Panc1 (cell line): Measurements from ENCODE around the gene MFAP4.

Experiments
- TCF7L2 ChIP-seq: IDR thresholded peaks from 2 replicates; pipeline ENCODE4 v1.6.1; 2011; ENCODE audit warnings: mild to moderate bottlenecking, low read depth, low read length, inconsistent platforms
- TF ChIP-seq, protein P1 (sequence below): fragments of 450-650 bp; IDR thresholded peaks from 2 replicates; pipeline ENCODE4 v1.5.1; 2017; ENCODE audit warnings: mild to moderate bottlenecking
- TF ChIP-seq, protein P2 (sequence below), 2 experiments: IDR thresholded peaks; 2 replicates each; pipeline ENCODE4 v1.6.1; 2011 to 2012; ENCODE audit warnings: low read depth in 2 of 2, control low read depth in 1 of 2, low read length in 1 of 2, mild to moderate bottlenecking in 1 of 2, moderate library complexity in 1 of 2; ENCODE audit not compliant: insufficient read depth in 1 of 2

DNA sequence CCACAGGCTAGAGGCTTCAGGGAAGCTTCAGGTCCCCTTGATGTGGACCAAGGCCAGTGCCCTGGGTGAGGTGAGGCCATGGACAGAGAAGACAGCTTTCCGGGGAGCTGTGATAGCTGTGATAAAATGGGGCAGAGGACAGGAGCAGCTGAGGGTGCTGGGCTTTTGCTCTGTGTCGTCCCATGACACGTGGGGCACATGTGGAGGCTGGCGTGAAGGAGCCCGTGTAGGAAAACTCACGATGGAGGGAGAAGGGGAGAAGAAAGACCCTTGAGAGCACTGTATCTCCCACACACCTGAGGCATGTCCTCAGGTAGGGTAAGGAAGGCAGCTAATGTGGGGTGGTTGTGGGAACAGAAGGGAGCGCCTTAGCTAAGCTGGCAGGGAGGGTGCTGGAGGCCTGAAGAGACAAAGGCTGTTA lies 45.8 kb downstream of the MFAP4 start:
- TF ChIP-seq, protein P1, sequence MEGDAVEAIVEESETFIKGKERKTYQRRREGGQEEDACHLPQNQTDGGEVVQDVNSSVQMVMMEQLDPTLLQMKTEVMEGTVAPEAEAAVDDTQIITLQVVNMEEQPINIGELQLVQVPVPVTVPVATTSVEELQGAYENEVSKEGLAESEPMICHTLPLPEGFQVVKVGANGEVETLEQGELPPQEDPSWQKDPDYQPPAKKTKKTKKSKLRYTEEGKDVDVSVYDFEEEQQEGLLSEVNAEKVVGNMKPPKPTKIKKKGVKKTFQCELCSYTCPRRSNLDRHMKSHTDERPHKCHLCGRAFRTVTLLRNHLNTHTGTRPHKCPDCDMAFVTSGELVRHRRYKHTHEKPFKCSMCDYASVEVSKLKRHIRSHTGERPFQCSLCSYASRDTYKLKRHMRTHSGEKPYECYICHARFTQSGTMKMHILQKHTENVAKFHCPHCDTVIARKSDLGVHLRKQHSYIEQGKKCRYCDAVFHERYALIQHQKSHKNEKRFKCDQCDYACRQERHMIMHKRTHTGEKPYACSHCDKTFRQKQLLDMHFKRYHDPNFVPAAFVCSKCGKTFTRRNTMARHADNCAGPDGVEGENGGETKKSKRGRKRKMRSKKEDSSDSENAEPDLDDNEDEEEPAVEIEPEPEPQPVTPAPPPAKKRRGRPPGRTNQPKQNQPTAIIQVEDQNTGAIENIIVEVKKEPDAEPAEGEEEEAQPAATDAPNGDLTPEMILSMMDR, result no peak
- TF ChIP-seq, protein P2, sequence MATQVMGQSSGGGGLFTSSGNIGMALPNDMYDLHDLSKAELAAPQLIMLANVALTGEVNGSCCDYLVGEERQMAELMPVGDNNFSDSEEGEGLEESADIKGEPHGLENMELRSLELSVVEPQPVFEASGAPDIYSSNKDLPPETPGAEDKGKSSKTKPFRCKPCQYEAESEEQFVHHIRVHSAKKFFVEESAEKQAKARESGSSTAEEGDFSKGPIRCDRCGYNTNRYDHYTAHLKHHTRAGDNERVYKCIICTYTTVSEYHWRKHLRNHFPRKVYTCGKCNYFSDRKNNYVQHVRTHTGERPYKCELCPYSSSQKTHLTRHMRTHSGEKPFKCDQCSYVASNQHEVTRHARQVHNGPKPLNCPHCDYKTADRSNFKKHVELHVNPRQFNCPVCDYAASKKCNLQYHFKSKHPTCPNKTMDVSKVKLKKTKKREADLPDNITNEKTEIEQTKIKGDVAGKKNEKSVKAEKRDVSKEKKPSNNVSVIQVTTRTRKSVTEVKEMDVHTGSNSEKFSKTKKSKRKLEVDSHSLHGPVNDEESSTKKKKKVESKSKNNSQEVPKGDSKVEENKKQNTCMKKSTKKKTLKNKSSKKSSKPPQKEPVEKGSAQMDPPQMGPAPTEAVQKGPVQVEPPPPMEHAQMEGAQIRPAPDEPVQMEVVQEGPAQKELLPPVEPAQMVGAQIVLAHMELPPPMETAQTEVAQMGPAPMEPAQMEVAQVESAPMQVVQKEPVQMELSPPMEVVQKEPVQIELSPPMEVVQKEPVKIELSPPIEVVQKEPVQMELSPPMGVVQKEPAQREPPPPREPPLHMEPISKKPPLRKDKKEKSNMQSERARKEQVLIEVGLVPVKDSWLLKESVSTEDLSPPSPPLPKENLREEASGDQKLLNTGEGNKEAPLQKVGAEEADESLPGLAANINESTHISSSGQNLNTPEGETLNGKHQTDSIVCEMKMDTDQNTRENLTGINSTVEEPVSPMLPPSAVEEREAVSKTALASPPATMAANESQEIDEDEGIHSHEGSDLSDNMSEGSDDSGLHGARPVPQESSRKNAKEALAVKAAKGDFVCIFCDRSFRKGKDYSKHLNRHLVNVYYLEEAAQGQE (IDR thresholded peaks at IDR 0.05; ENCODE audit: insufficient read depth in 1 of 2, low read depth in 2 of 2, low read length in 1 of 2), result no peak
- TF ChIP-seq TCF7L2, result no peak
